GM19452 (cell line): Measurements from ENCODE around the gene STMN1.
A peak's percentile ranks its signal among the peaks of the same experiment; 100 is the strongest.

ENCODE experiments used
- ATAC-seq: cut with Tn5 transposase; IDR thresholded peaks from one replicate; pipeline ENCODE4 v1.9.1; 2021; ENCODE audit not compliant: unreplicated experiment

The STMN1 gene

GRCh38 chr1:25922056-25922970 is 16.1 kb upstream of the STMN1 start:
- ATAC-seq = no peak

DNA sequence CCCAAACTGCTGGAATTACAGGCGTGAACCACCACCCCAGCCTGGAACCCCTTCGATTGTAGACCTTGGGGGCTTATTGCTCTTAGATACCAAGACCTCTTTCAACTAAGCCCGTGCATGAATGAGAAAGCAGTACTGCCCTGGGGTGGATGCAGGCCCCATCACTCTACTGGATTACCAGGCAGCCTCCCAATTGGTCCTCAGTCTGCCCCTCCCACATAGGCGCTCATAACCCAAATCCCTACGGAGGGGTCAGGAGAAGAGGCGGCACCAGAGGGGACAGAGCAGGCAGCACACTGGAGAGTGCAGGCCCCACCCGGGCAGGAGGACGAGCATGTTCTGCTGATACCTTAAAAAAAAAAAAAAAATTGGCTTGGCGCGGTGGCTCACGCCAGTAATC is 12.4 kb upstream of the STMN1 start:
- ATAC-seq = no peak

DNA sequence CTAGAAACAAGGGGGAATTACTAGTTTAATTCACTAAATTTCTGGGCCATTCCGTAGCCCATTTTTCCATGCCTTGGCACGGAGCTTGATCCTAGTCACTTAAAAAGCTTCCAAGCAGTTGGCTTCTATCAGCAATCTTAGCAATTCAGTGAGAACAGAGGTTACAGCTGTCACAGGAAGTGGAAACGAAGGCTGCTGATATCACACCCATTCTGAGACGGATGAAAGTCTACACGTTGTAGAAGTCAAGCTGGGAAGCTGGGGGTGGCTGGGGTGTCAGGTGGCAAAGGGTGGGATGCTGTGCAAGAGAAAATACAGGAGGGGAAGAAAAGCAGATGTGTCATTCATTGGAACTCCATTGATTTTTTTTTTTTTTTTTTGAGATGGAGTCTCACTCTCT is 11.8 kb upstream of the STMN1 start:
- no peak for ATAC-seq

DNA sequence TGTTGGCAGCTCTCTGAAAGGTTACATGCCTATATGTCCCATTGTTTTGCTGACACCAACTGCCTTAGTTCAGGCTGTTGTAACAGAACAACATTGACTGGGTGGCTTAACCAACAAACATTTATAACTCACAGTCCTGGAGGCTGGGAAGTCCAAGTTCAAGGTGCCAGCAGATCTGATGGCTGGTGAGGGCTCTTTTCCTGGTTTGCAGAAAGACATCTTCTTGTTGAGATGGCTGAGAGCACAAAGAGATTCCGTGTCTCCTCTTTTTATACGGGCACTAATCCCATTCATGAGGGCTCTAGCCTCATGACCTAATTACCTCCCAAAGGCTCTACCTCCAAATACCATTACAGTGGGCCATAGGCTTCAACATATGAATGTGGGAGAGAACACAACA is 10.2 kb upstream of the STMN1 start:
- ATAC-seq = no peak

DNA sequence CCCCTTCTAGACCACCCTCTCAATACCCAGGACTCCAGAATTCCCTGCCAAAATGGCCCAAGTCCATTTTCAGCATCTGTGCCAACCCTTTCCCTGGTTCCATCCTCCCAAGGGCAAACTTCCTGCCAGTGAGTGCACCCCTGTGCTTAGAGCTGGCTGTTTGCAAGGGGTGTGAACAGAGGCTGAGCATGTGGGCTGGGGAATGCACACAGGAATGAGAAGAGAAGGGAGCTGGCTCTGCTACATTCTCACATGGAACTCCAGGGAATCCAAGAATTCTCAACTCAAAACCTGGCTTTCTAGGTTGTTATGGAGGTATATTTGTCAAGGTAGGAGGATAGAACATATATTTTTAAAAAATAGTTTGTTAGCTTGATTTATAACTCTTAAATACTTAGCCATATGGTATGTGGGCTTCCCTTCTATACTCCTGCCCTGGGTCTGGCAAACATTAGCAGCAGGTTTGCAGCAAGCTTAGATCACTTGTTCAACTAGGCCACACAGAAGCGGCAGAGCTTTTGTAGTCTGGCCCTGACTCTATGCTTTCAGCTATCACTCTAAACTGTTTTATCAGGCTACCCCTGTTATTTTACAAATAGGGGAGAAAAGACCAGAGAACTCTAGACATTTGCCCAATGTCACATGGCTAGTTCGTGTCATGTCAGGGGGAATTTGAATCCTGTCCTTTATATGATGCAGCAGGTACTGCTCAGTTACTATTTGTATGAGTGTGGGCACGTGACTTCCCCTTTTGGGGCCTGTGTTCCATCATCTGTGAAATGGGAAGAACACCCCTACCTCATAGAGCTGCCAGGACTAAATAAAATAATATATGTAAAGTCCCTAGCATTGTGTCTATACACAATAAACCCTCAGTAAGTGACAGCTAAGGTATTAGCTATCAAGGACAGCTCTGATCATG is 8.1 kb upstream of the STMN1 start:
- ATAC-seq = no peak

GRCh38 chr1:25913206-25913605 is 7.0 kb upstream of the STMN1 start:
- ATAC-seq = no peak

DNA sequence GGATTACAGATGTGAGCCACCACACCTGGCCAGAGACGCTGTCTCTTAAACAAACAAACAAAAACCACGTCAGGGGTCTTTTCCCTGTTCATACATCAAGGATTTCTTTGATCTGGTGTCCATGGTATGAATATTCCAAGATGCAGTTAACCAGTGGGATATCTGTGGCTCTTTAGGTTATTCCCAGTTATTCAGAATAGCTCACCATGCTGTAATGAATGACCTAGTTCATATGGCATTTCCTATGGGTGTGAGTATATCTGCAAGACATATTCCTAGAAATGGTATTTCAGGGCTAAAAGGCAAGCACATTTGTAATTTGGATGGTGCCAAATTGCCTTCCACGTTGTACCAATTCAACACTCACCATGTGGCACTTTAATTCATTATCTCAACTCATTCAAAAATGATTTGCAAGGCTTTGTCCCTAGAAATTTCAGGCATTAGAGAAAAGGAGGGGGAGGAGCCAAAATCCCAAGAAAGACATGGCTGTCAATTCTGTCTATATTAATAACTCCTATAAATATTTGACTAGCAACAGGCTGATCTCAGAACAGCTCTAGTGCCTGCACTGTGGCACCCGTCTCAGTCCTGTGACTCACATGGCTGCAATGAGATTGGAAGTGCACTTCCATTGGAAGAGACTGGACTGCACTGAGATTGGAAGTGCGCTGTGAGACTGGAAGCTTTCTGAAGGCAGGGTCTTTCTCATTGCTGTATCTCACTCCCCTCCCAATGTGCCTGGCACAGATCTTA is 6.0 kb upstream of the STMN1 start:
- no peak for ATAC-seq

GRCh38 chr1:25911162-25911561 is 4.9 kb upstream of the STMN1 start:
- ATAC-seq = no peak

- no peak for ATAC-seq
Observed at GRCh38 chr1:25909040-25909439, 2.8 kb upstream of the STMN1 start.

DNA sequence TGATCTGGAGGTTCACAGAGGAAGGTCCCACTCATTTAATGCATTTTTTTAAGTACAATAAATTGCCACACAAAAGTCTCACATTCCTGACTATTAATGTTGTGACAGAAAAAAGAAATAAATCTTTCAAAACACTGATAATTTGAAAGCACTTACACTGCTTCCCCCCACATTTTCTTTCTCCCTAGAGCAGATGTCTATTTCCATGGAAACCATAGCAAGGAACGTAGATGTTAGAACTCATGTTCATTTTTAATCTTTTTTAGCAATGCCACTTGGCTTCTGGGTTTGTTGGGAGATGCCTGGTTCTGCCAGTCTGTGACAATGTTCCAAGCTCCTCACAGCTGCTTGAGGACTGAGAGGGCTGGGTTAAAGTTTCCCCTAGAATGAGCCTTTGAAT is 1.9 kb upstream of the STMN1 start:
- no peak for ATAC-seq

- no peak for ATAC-seq
Observed at GRCh38 chr1:25907601-25908000, 1.4 kb upstream of the STMN1 start.

GRCh38 chr1:25906644-25907300 is 553 bp upstream of the STMN1 start:
- ATAC-seq = no peak

GRCh38 chr1:25904943-25905679 is 1.1 kb downstream of the STMN1 start:
- ATAC-seq = peak; percentile 76

GRCh38 chr1:25903986-25904385 is 2.2 kb downstream of the STMN1 start:
- no peak for ATAC-seq

GRCh38 chr1:25902462-25902861 is 3.8 kb downstream of the STMN1 start:
- no peak for ATAC-seq

- ATAC-seq = no peak
Observed at GRCh38 chr1:25900219-25900618, 6.0 kb downstream of the STMN1 start.

- no peak for ATAC-seq
Observed at GRCh38 chr1:25899792-25900191, 6.4 kb downstream of the STMN1 start.

GRCh38 chr1:25898223-25899015 is 7.8 kb downstream of the STMN1 start:
- no peak for ATAC-seq

- ATAC-seq = no peak
Observed at GRCh38 chr1:25897754-25898153, 8.5 kb downstream of the STMN1 start.
